ENCODE measurements around the gene AAR2.

AAR2 gene

GRCh38 chr20:36304786-36305495, 68.7 kb downstream of the AAR2 start:
- H3K4me1 Mint-ChIP-seq: peaks cover 9% of the 10 kb centered on the region
- TF ChIP-seq CTCF (IDR thresholded peaks at IDR 0.05; ENCODE audit: unreplicated experiment in 3 of 3): no peak
- H3K9me3 Mint-ChIP-seq: no peaks in the 10 kb centered on the region
- H3K27me3 Mint-ChIP-seq (ENCODE audit: low read depth): peaks cover 85% of the 10 kb centered on the region
- no peak overlapping the region for H3K27ac Mint-ChIP-seq
- H3K4me3 Mint-ChIP-seq: peak overlapping the region; percentile 71 to 83 (median 77)
- no peaks in the 10 kb centered on the region for H3K36me3 Mint-ChIP-seq (ENCODE audit: low read depth)

- Mint-ChIP-seq H3K9me3 (no peaks in the 10 kb centered on the region), H3K27ac (no peak within 1 kb of the TSS), H3K4me1 (peaks cover 9% of the 10 kb centered on the region), H3K4me3 (peak within 1 kb of the TSS; percentile 77 to 83 (median 77)), H3K36me3 (ENCODE audit: low read depth) (no peaks in the 10 kb centered on the region), H3K27me3 (ENCODE audit: low read depth) (peaks cover 86% of the 10 kb centered on the region)
- TF ChIP-seq CTCF (IDR thresholded peaks at IDR 0.05; ENCODE audit: unreplicated experiment in 3 of 3): no peak
These were observed 69.6 kb downstream of the AAR2 start, which contains the start of gene DLGAP4 for GRCh38 chr20:36305602-36306551. DLGAP4 (plus strand) TSS chr20:36306339; CDS start chr20:36431718, 125,379 bp downstream.
